Esophagus squamous epithelium (tissue), 4 donors: ENCODE measurements around the gene LMLN.

Source experiments
- POLR2A ChIP-seq, 4 donors: fragments of 450-650 bp; IDR thresholded peaks; one replicate each; pipeline ENCODE4 v1.6.1; 2017; ENCODE audit warnings: antibody characterized with exemption in 4 of 4, mild to moderate bottlenecking in 4 of 4, moderate library complexity in 3 of 4
- TF ChIP-seq, protein P1 (sequence below), 6 experiments: fragments of 450-650 bp in 4 of 6; fragments of 200-600 bp in 2 of 6; sonication (generic) in 2 of 6; IDR thresholded peaks; one replicate each; pipeline ENCODE4 v1.5.1; 2016 to 2019; ENCODE audit warnings: antibody characterized with exemption in 6 of 6, mild to moderate bottlenecking in 4 of 6, moderate library complexity in 4 of 6

DNA sequence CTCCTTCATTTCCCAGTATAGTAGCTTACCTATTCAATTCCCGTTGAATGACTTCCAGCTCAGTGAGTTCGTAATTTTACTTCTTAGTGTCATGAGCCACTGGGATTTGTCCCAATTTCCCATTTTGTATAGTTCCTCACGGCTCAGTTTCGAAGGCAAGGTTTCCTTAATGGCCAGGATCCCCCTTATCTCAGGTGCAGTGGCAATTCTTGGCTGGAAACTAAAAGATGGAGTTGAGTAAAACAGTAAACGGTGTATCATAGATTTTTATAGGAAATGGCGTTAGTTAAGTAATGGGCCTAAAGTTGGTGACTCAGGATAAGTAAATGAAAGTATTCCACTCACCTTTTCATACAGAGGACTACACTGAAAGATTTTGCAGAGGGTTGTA, 522 bp upstream of the LMLN start:
- TF ChIP-seq, protein P1, sequence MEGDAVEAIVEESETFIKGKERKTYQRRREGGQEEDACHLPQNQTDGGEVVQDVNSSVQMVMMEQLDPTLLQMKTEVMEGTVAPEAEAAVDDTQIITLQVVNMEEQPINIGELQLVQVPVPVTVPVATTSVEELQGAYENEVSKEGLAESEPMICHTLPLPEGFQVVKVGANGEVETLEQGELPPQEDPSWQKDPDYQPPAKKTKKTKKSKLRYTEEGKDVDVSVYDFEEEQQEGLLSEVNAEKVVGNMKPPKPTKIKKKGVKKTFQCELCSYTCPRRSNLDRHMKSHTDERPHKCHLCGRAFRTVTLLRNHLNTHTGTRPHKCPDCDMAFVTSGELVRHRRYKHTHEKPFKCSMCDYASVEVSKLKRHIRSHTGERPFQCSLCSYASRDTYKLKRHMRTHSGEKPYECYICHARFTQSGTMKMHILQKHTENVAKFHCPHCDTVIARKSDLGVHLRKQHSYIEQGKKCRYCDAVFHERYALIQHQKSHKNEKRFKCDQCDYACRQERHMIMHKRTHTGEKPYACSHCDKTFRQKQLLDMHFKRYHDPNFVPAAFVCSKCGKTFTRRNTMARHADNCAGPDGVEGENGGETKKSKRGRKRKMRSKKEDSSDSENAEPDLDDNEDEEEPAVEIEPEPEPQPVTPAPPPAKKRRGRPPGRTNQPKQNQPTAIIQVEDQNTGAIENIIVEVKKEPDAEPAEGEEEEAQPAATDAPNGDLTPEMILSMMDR (IDR thresholded peaks at IDR 0.05), result no peak
- TF ChIP-seq POLR2A (IDR thresholded peaks at IDR 0.05), result no peak
